Thyroid gland (tissue), 4 donors: Measurements from ENCODE around the gene SIRPB2.

Experiments used
- POLR2A ChIP-seq, 2 donors: fragments of 450-650 bp; IDR thresholded peaks; one replicate each; pipeline ENCODE4 v1.6.1; 2017; ENCODE audit warnings: antibody characterized with exemption in 2 of 2, mild to moderate bottlenecking in 2 of 2, moderate library complexity in 1 of 2
- TF ChIP-seq, protein P1 (sequence below), 6 experiments: fragments of 200-600 bp in 3 of 6; fragments of 450-650 bp in 3 of 6; sonication (generic) in 3 of 6; IDR thresholded peaks; one replicate each; pipeline ENCODE4 v1.5.1; 2016 to 2019; ENCODE audit warnings: antibody characterized with exemption in 6 of 6, mild to moderate bottlenecking in 2 of 6, inconsistent platforms in 1 of 6, moderate library complexity in 1 of 6

DNA sequence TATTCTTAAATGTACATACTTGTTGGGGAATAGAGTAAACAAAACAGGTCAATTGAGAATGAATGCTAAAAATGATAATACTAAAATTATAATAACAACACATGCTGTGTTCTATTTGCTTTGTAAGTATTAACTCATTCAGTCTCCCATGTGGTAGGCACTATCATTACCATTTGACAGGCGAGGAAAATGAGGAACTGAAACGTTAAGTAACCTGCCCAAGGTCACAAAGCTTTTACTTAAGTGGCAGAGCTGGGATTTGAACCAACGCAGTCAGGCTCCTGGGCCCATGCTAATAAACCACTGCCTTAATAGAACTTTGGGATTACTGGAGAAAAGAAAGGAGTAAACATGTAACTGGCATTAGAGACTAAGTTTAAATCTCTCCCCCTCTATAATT is 28.4 kb downstream of the SIRPB2 start:
- TF ChIP-seq, protein P1, sequence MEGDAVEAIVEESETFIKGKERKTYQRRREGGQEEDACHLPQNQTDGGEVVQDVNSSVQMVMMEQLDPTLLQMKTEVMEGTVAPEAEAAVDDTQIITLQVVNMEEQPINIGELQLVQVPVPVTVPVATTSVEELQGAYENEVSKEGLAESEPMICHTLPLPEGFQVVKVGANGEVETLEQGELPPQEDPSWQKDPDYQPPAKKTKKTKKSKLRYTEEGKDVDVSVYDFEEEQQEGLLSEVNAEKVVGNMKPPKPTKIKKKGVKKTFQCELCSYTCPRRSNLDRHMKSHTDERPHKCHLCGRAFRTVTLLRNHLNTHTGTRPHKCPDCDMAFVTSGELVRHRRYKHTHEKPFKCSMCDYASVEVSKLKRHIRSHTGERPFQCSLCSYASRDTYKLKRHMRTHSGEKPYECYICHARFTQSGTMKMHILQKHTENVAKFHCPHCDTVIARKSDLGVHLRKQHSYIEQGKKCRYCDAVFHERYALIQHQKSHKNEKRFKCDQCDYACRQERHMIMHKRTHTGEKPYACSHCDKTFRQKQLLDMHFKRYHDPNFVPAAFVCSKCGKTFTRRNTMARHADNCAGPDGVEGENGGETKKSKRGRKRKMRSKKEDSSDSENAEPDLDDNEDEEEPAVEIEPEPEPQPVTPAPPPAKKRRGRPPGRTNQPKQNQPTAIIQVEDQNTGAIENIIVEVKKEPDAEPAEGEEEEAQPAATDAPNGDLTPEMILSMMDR (IDR thresholded peaks at IDR 0.05): no peak
- TF ChIP-seq POLR2A (IDR thresholded peaks at IDR 0.05): no peak
